NCI-H524 (cell line): Measurements from ENCODE around the gene MOV10L1.

Source experiments
- DNase-seq, 2 experiments: peaks; one replicate each; lab custom pipeline; 2025; lab: John Stamatoyannopoulos, UW

MOV10L1 gene

DNA sequence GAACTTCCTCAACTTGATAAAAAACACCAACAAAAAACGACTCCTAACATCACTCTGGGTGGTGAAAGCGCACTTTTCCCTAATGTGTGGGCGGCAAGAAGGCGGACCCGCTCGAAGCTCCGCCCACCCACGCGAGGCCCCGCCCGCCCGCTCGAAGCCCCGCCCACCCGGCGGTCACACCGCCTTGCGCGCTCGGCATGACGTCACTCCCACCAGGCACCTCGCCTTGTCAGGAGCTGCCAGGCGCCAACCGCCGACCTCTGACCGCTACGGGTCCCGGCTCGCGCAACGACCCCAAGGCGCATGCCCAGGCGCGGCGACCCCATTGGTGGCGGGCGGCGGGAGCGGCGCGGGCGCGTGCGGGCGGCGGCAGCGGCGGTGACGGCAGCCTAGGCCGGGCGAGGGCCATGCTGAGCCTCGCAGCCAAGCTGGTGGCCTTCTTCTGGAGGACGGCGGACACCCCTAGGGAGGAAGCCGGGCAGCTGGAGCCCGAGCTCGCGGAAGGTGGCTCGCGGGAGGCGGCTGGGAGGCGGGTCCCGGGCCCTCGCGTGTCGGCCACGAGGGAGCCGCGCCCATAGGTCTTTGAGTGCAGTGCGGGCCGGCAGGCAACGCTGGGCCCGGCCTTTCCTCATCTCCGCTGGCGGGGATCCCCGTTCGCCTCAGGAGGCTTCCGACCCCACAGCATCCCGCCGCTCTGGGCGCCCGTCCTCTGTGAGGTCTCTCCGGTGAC, at the start of gene MOV10L1:
TSS of gene MOV10L1 (plus strand) at position 325 of the 730 bp plus-strand sequence. CDS start at position 408, 83 bp downstream.
- DNase-seq, result no peak

DNA sequence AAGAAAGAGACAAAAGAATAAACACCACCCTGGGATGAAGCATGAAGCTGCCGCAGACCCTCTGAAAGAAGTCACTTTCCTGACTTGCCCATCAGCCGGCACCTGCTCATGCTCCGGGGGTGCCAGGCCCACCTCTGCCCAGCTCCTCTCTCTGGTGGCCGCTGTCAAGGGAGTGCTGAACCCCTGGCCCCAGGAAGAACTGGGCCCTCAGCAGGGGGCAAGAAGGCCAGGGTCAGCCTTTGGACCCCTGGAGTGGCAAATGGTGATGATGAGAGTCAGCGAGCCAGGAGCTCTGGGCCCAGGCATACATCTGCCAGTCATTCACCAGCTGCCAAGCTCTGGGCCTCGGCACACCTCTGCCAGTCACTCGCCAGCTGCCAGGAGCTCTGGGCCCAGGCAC, 49.1 kb upstream of the MOV10L1 start:
- no peak for DNase-seq

DNA sequence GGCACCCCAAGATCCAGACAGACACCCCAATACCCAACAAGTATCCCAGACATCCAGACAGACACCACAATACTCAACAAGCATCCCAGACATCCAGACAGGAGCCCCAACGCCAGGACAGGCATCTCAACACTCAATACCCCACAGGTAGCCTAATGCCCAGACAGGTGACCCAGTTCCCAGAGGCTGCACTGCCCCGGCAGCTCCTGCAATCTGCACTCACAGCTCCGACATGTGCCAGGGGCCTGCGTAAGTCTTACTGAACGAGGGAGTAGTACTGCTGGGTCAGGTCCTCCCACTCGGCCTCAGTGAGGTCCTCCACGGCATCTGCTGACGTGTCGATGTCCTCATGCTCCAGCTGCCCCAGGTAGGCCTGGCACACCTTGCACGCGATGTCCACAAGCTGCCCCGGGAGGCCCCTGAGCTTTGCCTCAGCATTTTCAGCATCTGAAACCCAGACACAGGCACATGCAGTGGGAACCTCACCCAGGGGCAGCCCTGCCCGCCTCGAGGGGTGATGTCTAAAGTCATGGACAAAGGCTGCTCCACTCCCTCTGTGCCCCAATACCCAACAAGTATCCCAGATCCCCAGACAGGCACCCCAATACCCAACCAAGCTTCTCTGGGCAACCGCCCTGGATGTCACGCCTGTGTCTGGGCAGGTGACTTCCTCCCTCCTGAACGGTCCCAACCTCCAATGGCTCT, 48.3 kb upstream of the MOV10L1 start:
- no peak for DNase-seq

GRCh38 chr22:50044485-50045118, 45.2 kb upstream of the MOV10L1 start:
- no peak for DNase-seq

GRCh38 chr22:50045211-50046018, 44.4 kb upstream of the MOV10L1 start:
- no peak for DNase-seq

DNA sequence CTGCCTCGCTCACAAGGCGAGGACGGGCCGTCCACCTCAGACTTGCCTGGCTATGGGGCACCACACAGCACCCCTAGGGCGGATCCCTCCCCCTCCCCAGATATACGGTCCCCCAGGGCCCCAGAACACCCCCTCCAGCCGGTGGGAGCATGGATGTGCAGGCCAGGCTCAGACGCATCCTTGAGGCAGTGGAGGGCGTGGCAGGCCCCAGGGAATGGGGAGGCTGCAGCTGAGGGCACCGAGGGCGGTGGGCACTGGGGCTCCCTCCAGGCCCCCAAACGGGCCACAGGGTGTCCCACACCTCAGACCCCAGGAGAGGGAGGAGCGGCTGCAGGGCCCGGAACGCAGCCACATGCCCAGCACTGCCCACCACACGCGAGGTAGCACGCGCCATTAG, 43.8 kb upstream of the MOV10L1 start:
- DNase-seq, result no peak

DNA sequence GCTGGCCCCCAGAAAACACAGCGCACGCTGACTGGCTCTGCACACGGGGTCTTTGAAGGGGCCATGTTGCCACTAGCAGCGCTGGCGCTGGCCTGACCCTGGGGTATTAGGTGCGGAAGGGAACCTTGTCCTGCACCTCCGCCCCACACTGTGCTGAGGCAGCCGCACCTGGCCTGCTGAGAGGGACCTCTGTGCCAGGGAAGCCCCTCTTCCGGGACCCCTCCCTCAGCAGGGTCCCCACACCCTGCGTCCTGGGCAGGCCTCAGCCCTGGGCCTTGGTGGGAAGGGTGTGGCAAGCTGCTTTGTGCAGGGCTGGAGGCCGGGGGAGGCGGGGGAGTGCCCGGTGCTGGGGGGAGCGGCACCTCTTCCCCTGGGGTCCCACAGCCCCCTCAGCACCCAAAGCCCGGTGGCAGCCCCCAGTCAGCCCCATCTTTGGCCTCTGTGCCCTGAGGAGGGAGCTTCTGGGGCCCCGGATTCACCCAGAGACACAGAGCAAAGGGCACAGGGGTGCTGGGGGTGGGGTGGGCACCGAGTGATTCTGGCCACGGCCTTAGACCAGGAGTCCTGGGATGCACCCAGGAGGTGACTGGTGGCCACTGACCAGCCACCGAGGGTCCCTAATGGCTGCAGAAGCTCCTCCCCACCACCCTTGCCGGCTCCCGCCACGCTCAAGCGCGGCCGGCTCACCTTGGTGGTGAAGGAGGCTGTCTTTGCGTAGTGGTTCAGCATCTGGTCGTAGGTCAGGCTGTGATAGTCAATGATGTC, 43.1 kb upstream of the MOV10L1 start:
- DNase-seq, result no peak

DNA sequence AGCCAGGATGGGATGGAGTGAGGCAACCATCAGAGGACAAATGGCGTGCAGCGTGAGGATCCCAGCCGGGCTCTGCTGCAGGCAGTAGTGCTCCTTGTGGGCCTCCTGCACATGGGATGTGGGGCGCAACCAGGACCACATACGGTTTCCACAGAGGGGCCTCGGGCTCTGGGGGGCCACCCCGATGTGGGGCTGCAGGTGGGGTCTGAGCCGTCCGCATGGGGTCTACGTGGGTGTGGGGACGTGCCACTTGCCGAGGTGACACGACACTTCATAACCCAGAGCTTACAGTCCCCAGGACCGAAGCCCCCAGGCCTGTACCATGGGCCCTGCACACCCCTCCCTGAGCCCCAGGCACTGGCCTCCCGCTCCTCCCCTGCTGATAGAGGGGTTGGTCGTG, 42.5 kb upstream of the MOV10L1 start:
- no peak for DNase-seq

DNA sequence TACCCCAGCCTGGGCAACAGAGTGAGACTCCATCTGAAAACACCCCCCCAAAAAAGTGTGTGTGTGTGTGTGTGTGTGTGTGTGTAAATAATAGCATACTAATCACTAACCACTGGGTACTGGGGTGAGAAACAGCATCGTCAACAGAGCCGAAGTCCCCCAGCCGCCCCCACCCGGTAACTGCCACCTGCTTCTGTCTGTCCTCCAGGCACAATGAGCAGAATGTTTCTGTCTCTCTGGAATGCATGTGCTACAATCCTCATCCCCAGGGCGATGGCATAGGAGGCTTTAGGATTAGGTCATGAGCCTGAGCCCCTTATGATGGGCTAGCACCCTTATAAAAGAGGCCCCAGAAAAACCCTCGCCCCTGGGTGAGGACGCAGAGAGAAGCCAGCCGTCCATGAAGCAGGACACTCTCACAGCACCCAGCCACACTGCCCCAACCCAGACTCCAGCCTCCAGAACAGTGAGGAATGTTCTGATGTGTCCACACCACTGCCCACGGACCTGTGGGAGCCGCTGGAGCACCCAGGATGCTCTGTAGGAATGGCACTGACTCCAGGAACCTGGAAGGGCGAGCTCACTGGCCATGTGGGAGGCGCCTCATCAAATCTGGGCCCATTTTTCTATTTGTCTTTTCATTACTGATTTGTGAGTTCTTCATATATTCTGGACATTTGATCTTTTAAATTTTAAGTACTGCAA, 41.6 kb upstream of the MOV10L1 start:
- DNase-seq, result no peak

DNA sequence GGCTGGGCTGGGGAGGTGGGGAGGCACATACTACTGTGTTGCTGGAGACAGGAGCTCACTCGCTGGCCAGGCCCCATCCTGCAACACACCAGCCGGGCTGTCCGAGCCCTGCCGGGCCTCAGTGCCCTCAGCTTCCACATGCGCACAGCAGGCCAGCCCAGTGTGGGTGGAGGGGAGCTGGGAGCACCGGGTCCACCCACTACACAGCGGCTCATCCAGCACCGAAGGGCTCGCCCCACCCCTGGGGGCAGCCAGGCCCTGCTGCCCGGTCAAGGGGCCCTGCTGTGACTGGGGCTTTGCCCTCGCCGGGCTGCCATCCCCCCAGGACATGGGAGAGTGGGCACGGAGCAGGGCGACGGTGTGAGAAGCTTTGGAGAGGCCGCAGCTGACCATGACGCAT, 41.0 kb upstream of the MOV10L1 start:
- no peak for DNase-seq

DNA sequence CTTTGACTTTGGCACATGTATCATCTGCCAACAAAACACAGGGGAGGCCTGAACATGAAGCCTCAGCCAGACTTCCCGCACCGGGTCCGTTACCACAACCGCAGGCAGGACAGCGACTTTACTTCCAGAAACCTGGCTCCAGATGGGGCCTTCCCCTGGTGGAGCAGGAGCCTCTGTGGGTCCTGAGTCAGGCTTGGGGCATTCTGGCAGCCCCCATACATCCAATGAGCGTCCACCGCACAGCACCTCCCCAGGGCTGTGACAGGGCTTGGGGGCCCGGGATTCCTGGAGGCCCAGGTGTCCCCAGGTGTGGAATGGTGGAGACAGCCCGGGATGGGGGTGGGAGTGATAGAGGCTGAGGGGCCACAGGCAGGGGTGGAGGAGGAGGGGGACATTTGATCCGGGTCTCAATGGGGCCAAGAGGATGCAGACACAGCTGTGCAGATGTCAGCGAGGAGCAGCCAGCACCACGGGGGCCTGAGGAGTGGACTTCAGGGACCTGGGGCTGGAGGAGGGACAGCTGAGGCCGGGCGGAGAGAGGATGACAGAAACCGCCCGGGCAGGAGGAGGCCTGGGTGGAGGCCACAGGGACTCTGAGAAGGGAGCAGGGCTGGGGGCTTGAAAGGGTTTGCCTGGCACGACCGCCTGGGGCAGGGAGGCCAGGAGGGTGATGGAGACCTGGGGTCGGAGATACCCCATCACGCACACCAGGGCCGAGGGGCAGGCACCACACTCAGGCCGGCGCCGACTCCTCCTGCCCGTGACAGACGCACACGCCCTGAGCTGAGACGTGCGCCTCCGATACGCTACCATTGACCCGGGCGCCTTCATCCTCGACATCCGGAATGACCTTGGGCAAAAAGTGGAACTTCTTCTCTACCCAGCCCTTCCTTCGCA, 40.3 kb upstream of the MOV10L1 start:
- no peak for DNase-seq

- no peak for DNase-seq
These were observed 37.9 kb upstream of the MOV10L1 start for GRCh38 chr22:50051930-50052329.

DNA sequence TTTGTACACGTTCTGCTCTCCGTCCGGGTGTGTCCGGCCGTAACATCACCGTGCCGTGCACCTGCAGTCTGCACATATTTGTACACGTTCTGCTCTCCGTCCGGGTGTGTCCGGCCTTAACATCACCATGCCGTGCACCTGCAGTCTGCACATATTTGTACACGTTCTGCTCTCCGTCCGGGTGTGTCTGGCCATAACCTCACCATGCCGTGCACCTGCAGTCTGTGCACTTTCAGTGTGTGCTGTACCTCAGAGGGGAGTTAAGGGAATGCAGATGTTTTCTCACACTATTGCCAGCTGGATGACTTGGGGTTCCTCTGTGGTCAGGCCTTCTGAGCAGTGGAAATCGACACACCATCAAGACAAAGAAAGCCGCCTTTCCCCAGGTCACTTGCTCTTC, 35.9 kb upstream of the MOV10L1 start:
- DNase-seq, result no peak

GRCh38 chr22:50056214-50056972, 33.4 kb upstream of the MOV10L1 start:
- no peak for DNase-seq

- no peak for DNase-seq
These were observed 32.3 kb upstream of the MOV10L1 start for GRCh38 chr22:50057278-50058060.

- no peak for DNase-seq
These were observed 31.5 kb upstream of the MOV10L1 start, which contains the start of gene TTLL8 for GRCh38 chr22:50058061-50058905. TSS of gene TTLL8 (minus strand) at chr22:50058298.
